NCI-H345 treated with DMSO at 0.1 percent for 48 hours (cell line): ENCODE results near the gene TRMT2B.
"Not testable (repeated sequence)": the region's sequence is repeated elsewhere in the genome, so short reads cannot be mapped to it uniquely, and the experiment has no call there.

Experiments
- DNase-seq: peaks from one replicate; lab custom pipeline; 2025; ENCODE audit not compliant: unreplicated experiment; lab: John Stamatoyannopoulos, UW

The TRMT2B gene

DNA sequence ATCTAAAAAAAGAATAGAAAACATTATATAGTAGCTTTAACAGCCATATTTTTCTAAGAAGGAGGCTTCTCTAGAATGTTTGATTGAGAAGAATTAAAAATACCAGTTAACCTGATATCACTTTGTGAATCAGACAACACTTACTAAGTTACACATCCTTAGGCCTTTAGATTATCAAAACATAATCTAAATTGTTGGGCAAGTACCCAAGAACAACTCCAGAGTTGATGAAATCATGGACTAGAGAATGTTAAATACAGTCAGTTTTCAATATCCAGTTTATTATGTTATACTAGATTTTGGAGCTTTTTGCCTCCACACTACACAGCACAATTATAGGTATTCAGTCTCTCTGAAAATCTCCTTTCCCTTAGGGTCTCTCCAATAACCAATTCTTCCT, 42.8 kb downstream of the TRMT2B start:
- no peak for DNase-seq

DNA sequence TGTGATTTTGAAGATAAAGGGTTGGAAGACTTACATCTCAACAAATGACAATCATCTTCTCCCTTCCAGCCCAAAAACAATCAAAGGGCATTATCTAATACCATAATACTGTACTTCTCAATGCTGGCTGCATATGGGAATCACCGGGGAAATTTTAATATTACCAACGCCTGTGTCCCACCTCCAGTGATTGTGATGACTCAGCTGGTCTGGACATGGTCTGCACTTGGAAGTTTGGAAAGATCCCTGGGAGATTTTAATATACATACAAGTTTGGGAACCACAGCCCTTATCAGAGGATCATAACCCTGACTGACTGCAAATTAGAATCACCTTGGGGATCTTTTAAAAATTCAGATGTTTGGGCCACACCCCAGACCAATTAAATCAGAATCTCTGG, 52.5 kb downstream of the TRMT2B start:
- no peak for DNase-seq

DNA sequence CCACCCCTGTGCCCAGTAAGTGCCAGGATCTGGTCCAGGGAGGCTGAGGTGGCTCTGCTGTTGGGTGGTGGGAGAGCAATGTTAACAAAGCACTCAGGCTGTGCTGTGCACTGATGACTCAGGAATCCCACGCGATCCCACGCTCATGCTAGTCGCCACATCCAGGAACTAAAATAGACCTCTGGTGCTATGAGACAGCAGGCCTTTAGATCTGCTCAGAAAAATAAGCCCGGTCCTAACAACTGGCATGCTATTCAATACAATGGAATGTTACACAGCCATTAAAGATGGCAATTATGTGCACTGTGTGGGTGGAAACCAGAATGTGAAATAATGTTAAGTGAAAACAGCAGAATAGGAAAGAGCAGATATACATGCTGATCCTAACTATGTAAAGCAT, 56.4 kb downstream of the TRMT2B start:
- DNase-seq = no peak

DNA sequence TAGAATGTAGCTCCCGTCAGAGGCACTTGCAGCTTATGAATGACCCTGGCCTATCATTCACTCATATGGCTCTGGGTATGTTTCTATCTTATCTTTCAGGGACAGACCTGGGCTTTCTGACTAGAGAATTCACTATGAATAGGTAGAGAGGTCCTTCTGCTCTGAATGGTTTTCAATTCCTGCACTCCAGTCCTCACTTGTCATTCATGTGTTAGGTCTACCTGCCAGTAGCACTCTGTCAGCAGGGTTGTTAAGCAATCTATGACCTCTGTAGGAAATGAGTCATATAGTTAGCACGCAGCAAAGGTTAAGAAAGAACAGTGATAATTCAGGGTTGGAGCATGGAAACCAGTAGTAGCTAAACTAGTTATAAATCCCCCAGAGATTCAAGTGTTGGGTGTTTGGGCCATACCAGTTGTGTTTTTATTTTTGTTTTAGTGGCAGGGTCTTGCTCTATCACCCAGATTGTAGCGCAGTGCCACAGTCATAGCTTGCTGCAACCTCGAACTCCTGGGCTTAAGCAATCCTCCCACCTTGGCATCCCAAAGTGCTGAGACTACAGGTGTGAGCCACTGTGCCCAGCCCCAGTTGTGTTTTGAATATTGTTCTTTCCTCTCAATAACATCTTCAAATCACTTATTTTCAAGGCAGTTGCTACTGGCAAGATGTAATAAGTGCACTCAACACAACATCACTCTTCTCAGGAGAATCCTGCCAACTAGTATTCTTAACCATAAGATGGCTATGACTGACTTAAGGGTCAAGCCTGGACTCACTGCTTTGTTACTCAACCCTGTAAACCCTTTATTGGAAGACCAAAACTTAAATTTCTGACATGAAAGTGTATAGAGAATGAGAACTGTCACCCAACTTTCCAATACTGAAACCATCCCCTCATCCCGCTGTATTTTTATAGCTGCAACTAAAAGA, 57.3 kb downstream of the TRMT2B start:
- no peak for DNase-seq

DNA sequence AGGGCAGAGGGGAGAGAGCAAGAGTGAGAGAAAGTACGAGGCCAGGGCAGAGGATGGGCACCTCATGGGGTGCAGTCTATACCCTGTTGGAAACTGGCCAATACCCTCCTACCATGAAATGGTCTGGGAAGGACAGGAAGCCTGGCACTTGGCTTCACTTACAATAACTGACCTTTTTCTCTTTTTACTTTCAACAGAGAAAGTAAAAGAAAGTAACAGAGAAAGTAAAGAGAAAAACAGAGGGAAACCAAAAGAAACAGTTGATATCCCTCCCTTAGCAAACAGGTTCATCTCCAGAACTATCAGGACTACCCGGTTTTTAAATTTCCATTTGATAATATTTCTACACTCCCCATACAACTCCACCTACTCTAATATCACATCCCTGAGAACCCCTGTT, 61.8 kb downstream of the TRMT2B start:
- DNase-seq = no peak

DNA sequence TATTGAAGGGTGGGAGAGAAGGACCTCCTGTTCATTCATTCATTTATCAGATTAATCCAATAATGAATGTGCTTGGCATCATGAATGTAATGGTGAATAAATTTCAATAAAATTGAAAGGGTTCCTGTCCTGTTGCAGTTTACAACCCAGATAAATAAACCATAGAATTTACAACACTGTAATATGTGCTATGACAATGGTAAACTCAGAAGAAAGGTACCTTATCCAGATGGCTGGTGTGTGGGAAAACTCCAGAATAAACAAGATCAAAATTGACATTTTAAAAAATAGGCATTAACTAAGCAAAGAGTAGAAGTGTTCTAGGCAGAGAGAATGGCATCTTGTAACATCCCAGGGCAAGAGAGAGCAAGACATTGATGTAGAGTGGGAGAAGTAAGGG, 67.1 kb downstream of the TRMT2B start:
- DNase-seq = no peak

DNA sequence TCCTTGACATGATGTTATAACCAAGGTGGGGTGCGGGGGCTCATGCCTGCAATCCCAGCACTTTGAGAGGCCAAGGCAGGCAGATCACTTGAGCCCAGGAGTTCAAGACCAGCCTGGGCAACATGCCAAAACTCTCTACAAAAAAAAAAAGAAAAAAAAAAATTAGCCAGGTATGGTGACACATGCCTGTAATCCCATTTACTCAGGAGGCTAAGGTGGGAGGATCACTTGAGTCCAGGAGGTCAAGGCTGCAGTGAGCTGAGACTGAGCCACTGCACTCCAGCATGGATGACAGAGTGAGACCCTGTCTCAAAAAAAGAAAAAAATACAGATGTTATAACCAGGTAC, 70.4 kb downstream of the TRMT2B start:
- DNase-seq = not testable (repeated sequence)

DNA sequence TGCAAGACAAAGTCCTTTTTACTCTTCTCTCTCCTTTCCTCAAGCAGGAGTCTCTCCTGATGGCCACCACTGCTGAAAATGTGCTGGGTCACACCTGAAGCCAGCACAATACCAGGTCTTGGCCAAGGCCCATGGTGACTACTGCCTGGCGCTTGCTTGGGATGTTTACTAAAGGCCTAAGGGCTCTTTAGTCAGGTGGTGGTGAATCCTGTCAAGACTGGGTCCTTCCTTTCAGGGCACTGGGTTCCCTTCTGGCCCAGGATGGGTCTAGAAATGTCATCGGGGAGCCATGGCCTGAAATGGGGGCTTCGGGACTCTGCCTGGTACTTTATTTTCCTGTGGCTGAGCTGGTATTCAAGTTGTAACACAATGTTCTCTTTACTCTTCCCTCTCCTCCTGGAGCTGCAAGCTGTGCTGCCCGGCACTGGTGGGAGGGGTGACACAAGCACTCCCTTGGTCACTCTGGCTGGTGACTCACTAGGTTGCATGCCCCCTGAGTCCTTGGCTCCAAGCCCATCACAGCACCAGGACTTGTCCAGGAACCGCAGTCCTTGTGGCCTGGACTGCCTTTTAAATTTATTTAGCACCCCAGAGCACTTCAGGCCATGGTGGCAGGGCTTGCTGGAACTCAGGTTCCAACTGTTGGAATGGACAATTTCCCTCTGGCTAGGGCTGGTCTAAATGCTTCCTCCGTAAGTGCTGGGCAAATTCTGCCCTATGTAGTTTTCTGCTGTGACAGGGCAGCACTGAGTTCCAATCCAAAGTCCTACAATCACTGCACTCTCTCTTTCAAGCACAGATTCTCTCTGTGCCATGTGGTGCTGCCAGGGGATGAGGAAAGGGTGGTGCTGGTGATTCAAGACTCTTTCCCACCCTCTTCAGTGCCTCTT, 71.1 kb downstream of the TRMT2B start:
- no peak for DNase-seq

DNA sequence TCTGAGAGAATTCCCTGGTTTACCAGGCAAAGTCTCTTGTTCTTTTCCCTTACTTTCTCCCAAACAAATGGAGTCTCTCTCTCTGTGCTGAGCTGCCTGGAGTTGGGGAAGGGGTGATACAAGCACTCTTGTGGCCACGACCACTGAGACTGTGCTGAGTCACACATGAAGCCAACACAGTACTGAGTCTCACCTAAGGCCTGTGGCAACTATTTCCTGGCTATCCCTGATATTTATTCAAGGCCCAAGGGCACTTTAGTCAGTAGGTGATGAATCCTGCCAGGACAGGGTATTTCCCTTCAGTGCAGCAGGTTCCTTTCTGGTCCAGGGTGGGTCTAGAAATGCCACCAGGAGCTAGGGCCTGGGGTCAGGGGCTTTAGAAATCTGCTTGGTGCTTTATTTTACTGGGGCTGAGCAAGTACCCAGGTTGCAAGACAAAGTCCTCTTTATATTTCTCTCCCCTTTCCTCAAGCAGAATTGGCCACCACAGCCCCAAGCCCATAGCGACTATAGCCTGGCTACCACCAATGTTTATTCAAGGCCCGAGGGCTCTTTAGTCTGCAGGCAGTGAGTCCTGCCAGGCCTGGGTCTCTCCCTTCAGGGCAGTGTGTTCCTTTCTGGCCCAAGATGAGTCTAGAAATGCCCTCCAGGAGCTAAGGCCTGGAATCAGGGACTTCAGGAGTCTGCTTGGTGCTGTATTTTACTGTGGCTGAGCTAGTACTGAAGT, 71.9 kb downstream of the TRMT2B start:
- DNase-seq = no peak

DNA sequence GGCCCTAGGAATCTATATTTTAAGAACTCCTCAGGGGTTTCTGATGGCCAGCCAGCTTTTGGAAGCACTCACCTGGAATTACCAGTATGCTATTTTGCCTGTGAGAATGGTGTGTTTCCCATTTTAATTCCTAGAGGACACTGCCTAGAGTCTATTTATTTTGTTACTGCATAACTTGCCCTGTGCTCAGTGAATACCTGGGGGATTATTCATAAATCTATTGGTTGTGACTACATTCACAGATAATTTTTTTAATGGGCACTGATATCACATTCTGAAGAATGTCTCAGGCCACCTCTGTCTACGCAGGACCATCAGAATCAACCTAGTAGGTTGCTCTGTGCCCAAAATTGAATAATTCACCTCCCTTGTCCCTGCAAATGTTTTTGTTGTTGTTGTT, 75.7 kb downstream of the TRMT2B start:
- no peak for DNase-seq

DNA sequence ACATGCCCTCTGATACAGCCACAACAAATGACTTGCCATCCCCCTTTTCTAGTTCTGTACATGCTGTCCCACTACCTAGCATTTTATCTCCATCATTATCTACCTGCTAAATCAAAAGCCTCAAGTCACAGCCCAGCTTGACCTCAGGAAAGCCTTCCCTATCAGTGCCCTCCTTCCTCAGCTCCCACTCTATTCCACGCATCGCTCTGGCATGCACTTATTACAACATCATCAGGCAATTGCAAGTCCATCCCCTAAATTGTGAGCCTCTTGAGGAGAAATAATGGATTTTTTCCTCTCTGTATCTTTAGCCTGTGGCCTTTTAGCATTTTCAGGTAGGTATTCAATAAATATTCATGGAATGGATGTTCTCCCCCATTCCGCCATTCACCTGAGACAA, 76.7 kb downstream of the TRMT2B start:
- DNase-seq = no peak

DNA sequence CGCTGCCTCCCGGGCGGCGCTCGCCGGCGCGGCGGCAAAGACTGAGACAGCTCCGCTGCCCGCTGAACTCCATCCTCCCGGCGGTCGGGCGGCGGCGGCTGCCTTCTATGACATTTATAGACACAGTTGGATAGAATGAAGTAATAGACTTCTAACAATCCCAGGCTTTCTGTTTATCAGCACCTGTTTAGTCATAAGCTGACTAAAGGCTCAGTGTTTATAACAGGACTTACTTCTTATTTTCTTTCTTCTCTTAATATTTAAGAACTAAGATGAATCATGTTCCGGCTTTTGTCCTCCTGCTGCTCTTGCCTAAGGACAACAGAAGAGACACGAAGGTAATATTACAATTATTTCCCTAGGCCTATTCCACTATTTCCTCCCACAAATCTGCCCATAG, 78.5 kb downstream of the TRMT2B start:
- DNase-seq = no peak

DNA sequence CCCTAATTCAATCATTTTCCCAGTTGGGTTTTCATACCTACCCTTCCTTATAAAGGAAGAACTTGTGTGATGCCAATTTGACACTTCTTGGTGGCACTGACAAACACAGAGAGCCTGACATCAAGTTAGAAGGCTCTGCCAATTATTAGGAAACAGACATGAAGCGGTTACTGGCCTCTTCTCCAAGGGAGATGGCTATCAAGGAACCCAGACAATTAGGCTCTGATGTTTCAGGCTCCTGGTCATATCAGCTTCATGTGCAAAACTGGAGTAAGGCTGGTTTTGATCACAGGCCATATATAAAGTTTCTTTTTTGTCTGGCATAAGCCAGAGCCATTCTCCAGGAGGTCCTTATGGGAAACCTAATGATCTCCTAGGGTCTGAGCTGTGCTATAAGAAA, 82.0 kb downstream of the TRMT2B start:
- DNase-seq = no peak

DNA sequence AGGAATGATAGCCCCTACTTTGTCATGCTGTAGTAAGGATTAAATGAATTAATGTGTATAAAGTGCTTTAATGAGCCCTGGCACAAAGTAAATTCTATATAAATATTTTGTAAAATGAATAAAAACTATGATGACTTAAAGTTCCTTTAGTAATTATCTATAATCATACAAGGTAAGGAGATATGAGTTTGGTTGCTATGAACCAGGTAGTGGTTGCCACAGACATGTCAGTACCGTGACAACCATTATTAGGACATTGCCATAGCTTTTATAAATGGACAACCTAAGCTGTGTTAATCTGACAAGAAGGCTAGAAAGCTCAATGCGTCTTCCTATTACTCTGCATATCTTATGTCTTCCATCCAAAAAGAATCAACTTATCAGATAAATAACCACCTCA, 82.5 kb downstream of the TRMT2B start, which contains the start of gene ARL13A:
TSS of gene ARL13A (plus strand) at position 301 of the 400 bp plus-strand sequence. CDS start 3,982 bp downstream, outside the sequence.
- DNase-seq = no peak

DNA sequence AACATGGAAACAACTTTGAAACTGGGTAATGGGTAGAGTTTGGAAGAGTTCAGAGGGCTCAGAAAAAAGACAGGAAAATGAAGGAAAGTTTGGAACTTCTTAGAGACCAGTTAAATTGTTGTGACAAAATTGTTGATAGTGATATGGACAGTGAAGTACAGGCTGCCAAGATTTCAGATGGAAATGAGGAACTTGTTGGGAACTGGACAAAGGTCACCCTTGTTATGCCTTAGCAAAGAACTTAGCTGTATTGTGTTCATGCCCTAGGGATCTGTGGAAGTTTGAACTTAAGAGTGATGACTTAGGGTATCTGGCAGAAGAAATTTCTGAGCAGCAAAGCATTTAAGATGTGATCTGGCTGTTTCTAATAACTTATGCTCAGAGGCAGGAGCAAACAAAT, 87.5 kb downstream of the TRMT2B start:
- no peak for DNase-seq

DNA sequence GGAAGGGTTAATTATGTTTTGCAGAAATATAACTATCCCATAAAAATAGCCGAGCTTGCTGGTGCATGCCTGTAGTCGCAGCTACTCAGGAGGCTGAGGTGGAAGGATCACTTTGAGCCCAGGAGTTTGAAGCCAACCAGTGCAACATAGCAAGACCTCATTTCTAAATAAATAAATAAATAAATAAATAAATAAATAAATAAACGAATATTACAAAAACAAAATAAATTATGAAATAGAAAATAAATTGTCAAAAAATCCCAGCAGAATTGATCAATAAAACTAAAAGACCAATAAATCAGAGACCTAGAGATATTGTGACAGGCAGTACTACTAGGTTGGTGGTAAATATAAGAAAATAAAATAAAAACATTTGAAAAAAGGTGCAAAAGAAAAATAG, 89.1 kb downstream of the TRMT2B start:
- no peak for DNase-seq
